ENCODE data around the gene NLRP7.

NLRP7 gene

GRCh38 chr19:54888239-54888638, 59.1 kb downstream of the NLRP7 start:
- DNase-seq, result no peak
- in situ Hi-C loops (cut with HindIII; ENCODE audit: low pct_ligation_motif_present, low pct_unique_long_range_greater_than_20kb, low sequenced_read_pairs), result no loop called here

- no peak for DNase-seq
- in situ Hi-C loops (cut with HindIII; ENCODE audit: low pct_ligation_motif_present, low pct_unique_long_range_greater_than_20kb, low sequenced_read_pairs), result no loop called here
Observed at GRCh38 chr19:54883228-54883627, 64.1 kb downstream of the NLRP7 start.

GRCh38 chr19:54882758-54883157, 64.6 kb downstream of the NLRP7 start:
- in situ Hi-C loops (cut with HindIII; ENCODE audit: low pct_ligation_motif_present, low pct_unique_long_range_greater_than_20kb, low sequenced_read_pairs), result no loop called here
- DNase-seq, result no peak

- in situ Hi-C loops (cut with HindIII; ENCODE audit: low pct_ligation_motif_present, low pct_unique_long_range_greater_than_20kb, low sequenced_read_pairs), result no loop called here
Observed at GRCh38 chr19:54881884-54882283, 65.4 kb downstream of the NLRP7 start.

GRCh38 chr19:54877471-54877870, 69.9 kb downstream of the NLRP7 start:
- in situ Hi-C loops (cut with HindIII; ENCODE audit: low pct_ligation_motif_present, low pct_unique_long_range_greater_than_20kb, low sequenced_read_pairs), result no loop called here
- DNase-seq, result no peak

More at GRCh38 chr19:54881884-54882283, 65.4 kb downstream of the NLRP7 start:
- no peak for DNase-seq

GRCh38 chr19:54875506-54875905, 71.8 kb downstream of the NLRP7 start:
- in situ Hi-C loops (cut with HindIII; ENCODE audit: low pct_ligation_motif_present, low pct_unique_long_range_greater_than_20kb, low sequenced_read_pairs), result no loop called here

GRCh38 chr19:54873990-54874389, 73.3 kb downstream of the NLRP7 start, which contains the start of gene FCAR:
FCAR (plus strand) TSS chr19:54874235; CDS start chr19:54874290, 55 bp downstream.
- DNase-seq, result no peak
- in situ Hi-C loops (cut with HindIII; ENCODE audit: low pct_ligation_motif_present, low pct_unique_long_range_greater_than_20kb, low sequenced_read_pairs), result no loop called here

More at GRCh38 chr19:54875506-54875905, 71.8 kb downstream of the NLRP7 start:
- DNase-seq, result no peak
